Thymus (tissue), 11 donors: ENCODE results near the gene NCR3LG1. TPM values are rescaled to one million over a fixed set of nuclear protein-coding genes. Genes with fewer than 3 reads are reported as not detected.

Source experiments
- DNase-seq, 9 donors: peaks; one replicate each; pipeline ENCODE4 v3.0.0-alpha.2; 2013; ENCODE audit warnings: low spot score in 9 of 9, low read depth in 6 of 9, missing footprints in 1 of 9
- H3K27ac ChIP-seq, 2 donors: one replicate each; pipeline ENCODE4 v1.5.1; 2013; ENCODE audit warnings: control low read depth in 1 of 2, low read depth in 1 of 2, low read length in 1 of 2, mild to moderate bottlenecking in 1 of 2, moderate library complexity in 1 of 2
- H3K27me3 ChIP-seq, 2 donors: one replicate each; pipeline ENCODE4 v1.5.1; 2013; ENCODE audit warnings: low read length in 1 of 2; ENCODE audit not compliant: control insufficient read depth in 2 of 2, insufficient read depth in 1 of 2
- H3K36me3 ChIP-seq, 2 donors: one replicate each; pipeline ENCODE4 v1.5.1; 2013; ENCODE audit warnings: low read length in 1 of 2, mild to moderate bottlenecking in 1 of 2, moderate library complexity in 1 of 2; ENCODE audit not compliant: control insufficient read depth in 2 of 2, insufficient read depth in 2 of 2
- H3K4me1 ChIP-seq, 2 donors: one replicate each; pipeline ENCODE4 v1.5.1; 2013; ENCODE audit warnings: low read length in 2 of 2; ENCODE audit not compliant: control insufficient read depth in 2 of 2, insufficient read depth in 2 of 2
- H3K4me3 ChIP-seq, 2 donors: one replicate each; pipeline ENCODE4 v1.5.1; 2013; ENCODE audit warnings: low read length in 2 of 2, control low read depth in 1 of 2, mild to moderate bottlenecking in 1 of 2
- H3K9me3 ChIP-seq, 2 donors: one replicate each; pipeline ENCODE4 v1.5.1; 2013; ENCODE audit warnings: low read length in 1 of 2, mild to moderate bottlenecking in 1 of 2; ENCODE audit not compliant: control insufficient read depth in 2 of 2, insufficient read depth in 1 of 2
- WGBS: extraction: QIAGEN DNeasy Blood & Tissue Kit; methylation state at CpG from one replicate; pipeline ENCODE4 v1.1.7; 2013; 5-methylcytosine and 5-hydroxymethylcytosine counted together
- polyA plus RNA-seq: library from polyadenylated mRNA; stranded (reverse); fragments of 200-250 nt; gene quantifications from one replicate; pipeline ENCODE4 v1.2.3, GENCODE V29; 2013
- total RNA-seq: library from RNA; stranded (reverse); fragments of 120-200 nt; gene quantifications from one replicate; pipeline ENCODE4 v1.2.4, GENCODE V29; 2013
- donor health status: healthy.

The NCR3LG1 gene
- total and polyA plus RNA-seq, 2 donors = 0.37 to 1.0 TPM

GRCh38 chr11:17382046-17382728, 30.6 kb downstream of the NCR3LG1 start:
- WGBS = 96% methylated on average over 8 of the region's 8 CpGs
- Histone ChIP-seq H3K36me3 (peaks cover 0 to 6% of the 10 kb centered on the region in 2 donors), H3K4me3 (no peak overlapping the region), H3K27me3 (peaks cover 0 to 2% of the 10 kb centered on the region in 2 donors), H3K27ac (no peak overlapping the region), H3K4me1 (no peaks in the 10 kb centered on the region), H3K9me3 (no peaks in the 10 kb centered on the region)
- DNase-seq = no peak

GRCh38 chr11:17383461-17383860, 31.9 kb downstream of the NCR3LG1 start:
- DNase-seq = no peak
- WGBS = 96% methylated on average over 1 of the region's 1 CpG
- peaks cover 0 to 4% of the 10 kb centered on the region in 2 donors for H3K36me3 ChIP-seq
- peaks cover 0 to under 1% of the 10 kb centered on the region in 2 donors for H3K4me1 ChIP-seq
- H3K4me3 ChIP-seq = no peak overlapping the region
- H3K9me3 ChIP-seq = no peaks in the 10 kb centered on the region
- H3K27me3 ChIP-seq = peaks cover 0 to 7% of the 10 kb centered on the region in 2 donors
- H3K27ac ChIP-seq = no peak overlapping the region

GRCh38 chr11:17384002-17384511, 32.5 kb downstream of the NCR3LG1 start:
- WGBS = 53% methylated on average over 6 of the region's 6 CpGs

GRCh38 chr11:17385492-17385891, 33.9 kb downstream of the NCR3LG1 start:
- no peaks in the 10 kb centered on the region for H3K36me3 ChIP-seq
- H3K4me1 ChIP-seq = peaks cover 4 to 15% of the 10 kb centered on the region in 2 donors
- WGBS = 94% methylated on average over 5 of the region's 5 CpGs
- DNase-seq = no peak
- H3K27me3 ChIP-seq = peaks cover 0 to 11% of the 10 kb centered on the region in 2 donors
- H3K9me3 ChIP-seq = no peaks in the 10 kb centered on the region
- H3K4me3 ChIP-seq = no peak overlapping the region
- H3K27ac ChIP-seq = no peak overlapping the region

More at GRCh38 chr11:17384002-17384511, 32.5 kb downstream of the NCR3LG1 start:
- peaks cover 0 to 11% of the 10 kb centered on the region in 2 donors for H3K27me3 ChIP-seq
- no peak overlapping the region for H3K27ac ChIP-seq
- H3K4me1 ChIP-seq = peaks cover 0 to 4% of the 10 kb centered on the region in 2 donors
- peak; percentile 61 to 91 (median 79) for DNase-seq
- H3K36me3 ChIP-seq = no peaks in the 10 kb centered on the region
- H3K4me3 ChIP-seq = no peak overlapping the region
- no peaks in the 10 kb centered on the region for H3K9me3 ChIP-seq

GRCh38 chr11:17385926-17386325, 34.3 kb downstream of the NCR3LG1 start:
- Histone ChIP-seq H3K4me3 (no peak overlapping the region), H3K9me3 (no peaks in the 10 kb centered on the region), H3K4me1 (peaks cover 4 to 15% of the 10 kb centered on the region in 2 donors), H3K27ac (no peak overlapping the region), H3K36me3 (no peaks in the 10 kb centered on the region), H3K27me3 (peaks cover 0 to 14% of the 10 kb centered on the region in 2 donors)
- DNase-seq = no peak
- WGBS = 93% methylated on average over 6 of the region's 6 CpGs

- Histone ChIP-seq H3K4me1 (peaks cover 4 to 17% of the 10 kb centered on the region in 2 donors), H3K9me3 (peaks cover 0 to 3% of the 10 kb centered on the region in 2 donors), H3K27me3 (peaks cover 0 to 14% of the 10 kb centered on the region in 2 donors), H3K4me3 (no peak overlapping the region), H3K36me3 (no peaks in the 10 kb centered on the region), H3K27ac (no peak overlapping the region)
- peak in 6 of 9 donors; percentile 23 to 63 (median 29) for DNase-seq
- WGBS = 81% methylated on average over 23 of the region's 23 CpGs
These were observed 34.9 kb downstream of the NCR3LG1 start for GRCh38 chr11:17386331-17387084.

DNA sequence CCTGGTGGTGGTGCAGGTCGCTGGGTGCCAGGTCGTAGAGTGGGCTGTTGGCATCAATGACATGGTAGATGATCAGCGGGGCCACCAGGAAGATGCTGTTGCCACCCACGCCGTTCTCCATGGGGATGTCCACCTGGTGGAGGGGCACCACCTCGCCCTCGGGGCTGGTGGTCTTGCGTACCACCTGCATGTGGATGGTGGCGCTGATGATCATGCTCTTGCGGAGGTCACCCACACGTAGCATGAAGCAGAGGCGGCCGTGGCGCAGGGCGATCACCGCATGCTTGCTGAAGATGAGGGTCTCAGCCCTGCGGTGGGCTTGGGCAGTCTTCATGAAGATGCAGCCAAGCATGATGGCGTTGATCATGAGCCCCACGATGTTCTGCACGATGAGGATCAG, 35.7 kb downstream of the NCR3LG1 start:
- Histone ChIP-seq H3K27me3 (peaks cover 0 to 14% of the 10 kb centered on the region in 2 donors), H3K4me3 (no peak overlapping the region), H3K4me1 (peaks cover 4 to 19% of the 10 kb centered on the region in 2 donors), H3K9me3 (peaks cover 0 to 6% of the 10 kb centered on the region in 2 donors), H3K36me3 (no peaks in the 10 kb centered on the region), H3K27ac (no peak overlapping the region)
- 98% methylated on average over 20 of the region's 20 CpGs for WGBS
- no peak for DNase-seq

GRCh38 chr11:17387811-17388210, 36.2 kb downstream of the NCR3LG1 start:
- no peak for DNase-seq
- Histone ChIP-seq H3K27me3 (peaks cover 0 to 14% of the 10 kb centered on the region in 2 donors), H3K36me3 (no peaks in the 10 kb centered on the region), H3K27ac (no peak overlapping the region), H3K9me3 (peaks cover 0 to 9% of the 10 kb centered on the region in 2 donors), H3K4me1 (peaks cover 4 to 19% of the 10 kb centered on the region in 2 donors), H3K4me3 (no peak overlapping the region)
- WGBS = 95% methylated on average over 20 of the region's 20 CpGs
